Activated CD4-positive, CD25-positive, alpha-beta regulatory T cell treated with anti-CD3 and anti-CD28 coated beads, Interleukin-2, amount 50 U/mL, for 72 hours (primary cell): ENCODE results near the gene UBTD2.

Source experiments
- DNase-seq: peaks from one replicate; pipeline ENCODE4 v3.0.0; 2021

Gene UBTD2

DNA sequence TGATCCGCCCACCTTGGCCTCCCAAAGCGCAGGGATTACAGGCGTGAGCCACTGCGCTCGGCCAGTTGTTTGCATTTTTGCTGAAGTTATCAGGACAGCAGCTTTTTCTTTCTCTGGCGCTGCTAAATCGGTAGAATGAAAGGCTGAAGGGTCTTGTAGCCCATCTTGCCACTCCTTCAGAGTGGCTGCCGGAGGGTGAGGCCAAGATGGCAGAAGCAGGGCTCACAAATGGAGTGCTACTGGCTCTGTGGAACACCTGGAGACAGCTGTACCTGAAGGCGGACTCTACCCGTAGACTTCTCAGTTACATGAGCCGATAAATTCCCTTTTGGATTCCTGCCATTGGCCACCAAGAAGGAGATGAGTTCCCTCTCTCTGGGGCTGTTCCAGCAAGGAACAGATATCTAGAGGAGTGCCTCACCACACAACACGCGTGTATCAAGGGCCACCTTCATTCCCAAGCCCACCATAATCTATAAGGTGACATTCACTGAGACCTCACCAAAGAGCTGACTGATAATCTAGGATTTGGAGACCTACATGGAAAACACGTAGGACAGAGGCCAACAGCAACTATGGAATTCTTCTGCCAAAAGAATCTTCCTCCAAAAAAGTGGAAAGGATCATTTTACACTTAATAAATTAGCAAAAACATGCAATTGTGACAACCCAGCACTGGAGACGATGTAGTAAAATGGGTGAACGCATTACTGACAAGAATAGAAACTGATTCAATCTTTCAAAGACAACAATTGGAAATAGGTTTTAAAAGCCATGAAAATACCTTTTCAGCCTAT is 117.3 kb downstream of the UBTD2 start:
- DNase-seq: no peak

DNA sequence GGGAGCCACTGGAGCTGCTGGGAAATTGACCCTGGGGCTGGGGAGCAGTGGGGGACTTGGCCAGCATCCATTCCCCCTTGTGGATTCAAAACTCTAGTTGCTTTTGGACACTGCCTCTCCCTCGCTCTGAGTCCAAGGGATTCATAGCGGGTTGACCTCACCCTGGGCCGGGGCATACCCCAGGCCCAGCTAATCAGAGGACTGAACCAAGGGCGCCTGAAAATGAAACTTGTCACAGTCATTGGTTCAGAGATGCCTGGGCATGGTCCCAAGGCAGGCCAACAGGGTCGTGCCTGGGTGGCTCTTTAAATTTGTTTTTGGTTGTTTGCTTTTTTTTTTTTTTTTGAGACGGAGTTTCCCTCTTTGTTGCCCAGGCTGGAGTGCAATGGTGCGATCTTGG is 118.1 kb downstream of the UBTD2 start:
- DNase-seq: no peak

DNA sequence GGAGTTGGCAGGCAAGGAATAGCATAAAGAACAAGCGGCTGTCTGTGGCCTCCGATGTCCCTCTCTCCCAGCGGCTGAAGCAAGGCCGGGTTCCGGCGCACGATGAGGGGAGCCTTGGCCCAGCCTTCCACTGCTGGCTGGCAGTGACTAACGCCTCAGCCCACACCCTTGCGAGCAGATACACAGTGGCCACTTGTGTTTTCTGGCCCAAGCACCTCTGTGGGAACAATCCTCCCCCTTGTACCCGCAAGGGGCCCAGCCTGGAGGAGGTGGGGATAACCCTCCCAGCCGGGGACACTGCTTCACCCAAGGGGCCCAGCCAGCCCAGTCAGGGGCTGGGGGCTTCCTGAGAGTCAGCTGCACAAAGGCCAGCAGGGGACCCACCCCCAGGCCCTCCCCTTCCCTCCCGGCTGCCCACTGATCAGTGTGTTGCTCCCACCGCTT is 118.8 kb downstream of the UBTD2 start:
- no peak for DNase-seq

DNA sequence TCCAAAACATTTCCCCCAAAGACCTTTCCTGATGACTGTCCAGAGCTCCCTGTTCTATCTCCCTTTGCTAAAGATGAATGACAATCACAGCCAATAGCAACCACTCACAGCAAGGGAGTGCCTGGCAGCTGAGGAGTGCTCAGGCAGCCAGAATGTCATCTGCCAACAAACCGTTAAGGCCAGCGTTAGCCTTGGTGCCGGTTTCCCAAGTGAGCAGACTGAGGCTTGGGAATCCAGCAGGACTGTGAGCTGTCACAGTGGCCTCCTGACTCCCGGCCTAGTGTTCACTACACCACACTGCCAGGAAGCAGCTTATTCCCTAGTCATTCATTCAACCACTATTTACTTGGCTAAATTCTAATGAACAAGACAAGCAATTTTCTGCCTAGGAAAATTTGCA is 120.2 kb downstream of the UBTD2 start:
- DNase-seq: no peak

DNA sequence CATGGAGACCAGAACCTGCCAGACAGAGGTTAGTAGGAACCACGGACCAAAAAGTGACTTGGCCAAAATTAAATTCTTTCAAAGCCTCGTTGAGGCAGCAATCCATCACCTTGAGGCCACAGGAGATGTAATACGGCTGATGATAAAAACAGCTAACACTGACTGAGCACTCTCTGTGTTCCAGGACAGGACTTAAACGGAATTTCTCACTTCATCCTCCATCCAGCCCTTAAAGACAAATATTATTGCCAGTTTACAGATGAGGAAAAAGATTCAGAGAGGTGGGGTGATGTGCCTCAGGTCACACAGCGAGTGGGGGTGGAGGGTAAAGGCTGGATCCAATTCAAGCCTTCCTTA is 120.6 kb downstream of the UBTD2 start:
- no peak for DNase-seq

DNA sequence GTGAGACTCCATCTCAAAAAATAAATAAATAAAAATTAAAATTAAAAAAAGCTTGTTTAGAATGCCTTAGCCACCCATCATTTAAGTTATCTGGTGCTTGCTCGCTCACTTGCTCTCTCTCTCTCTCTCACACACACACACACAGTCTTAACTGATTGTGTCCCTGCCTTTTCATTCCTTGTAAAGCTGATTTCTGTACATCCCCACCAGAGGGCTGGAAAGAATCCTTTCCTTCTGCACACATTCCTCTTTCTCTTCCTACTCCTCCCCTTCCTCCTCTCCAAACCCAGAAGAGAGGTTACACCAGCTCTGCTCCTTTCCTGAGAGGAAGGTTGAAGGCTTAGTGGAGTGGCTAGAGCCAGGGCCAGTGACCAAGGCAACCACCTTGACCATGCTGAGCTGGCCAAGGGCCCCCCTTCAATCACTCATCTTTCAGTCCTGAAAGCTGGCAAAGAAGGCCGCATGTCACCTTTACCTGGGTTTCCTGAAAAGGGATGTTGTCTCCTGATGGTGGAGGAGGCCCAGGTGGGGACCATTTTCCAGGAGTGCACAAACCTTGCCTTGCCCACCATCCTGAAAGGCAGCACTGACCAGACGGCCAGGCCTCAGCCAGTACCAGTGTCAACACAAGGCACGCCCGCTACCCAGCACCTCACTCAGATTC is 121.1 kb downstream of the UBTD2 start:
- DNase-seq: no peak

DNA sequence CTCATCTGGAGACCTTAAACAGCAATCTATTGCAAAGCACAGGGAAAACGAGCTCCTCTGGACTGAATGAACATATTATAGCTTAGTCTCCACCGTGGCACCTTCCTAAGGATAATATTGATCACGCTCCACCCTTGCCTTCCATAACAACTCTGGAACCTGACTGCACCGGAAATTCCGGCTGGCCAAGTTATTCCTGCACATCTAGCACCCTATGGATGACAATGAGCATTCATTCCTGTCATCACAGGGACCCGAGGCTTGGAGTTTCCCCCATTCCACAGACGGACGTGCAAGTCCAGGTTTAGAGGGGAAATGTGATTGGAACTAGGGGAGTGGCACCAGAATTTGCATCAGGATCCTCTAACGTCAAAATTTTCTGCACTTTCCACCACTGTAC is 123.1 kb downstream of the UBTD2 start:
- DNase-seq: no peak
